B cell (primary cell): ENCODE measurements around the gene GPR137. TPM values are rescaled to one million over a fixed set of nuclear protein-coding genes. Genes with fewer than 3 reads are reported as not detected.

ENCODE experiments used
- ATAC-seq: fragments of 200-7000 bp; cut with Tn5 transposase; one replicate; pipeline ENCODE4 v1.10.0; 2021; ENCODE audit warnings: low read depth, mild to moderate bottlenecking, moderate number of reproducible peaks, moderate library complexity
- CTCF ChIA-PET: fragments of 350-600 bp; sonication (Branson Sonifier 250); formaldehyde crosslinking; loops from one replicate; lab custom pipeline; 2021; ENCODE audit warnings: antibody characterized with exemption, inconsistent platforms; lab: Charles Lee
- POLR2A ChIA-PET: fragments of 350-600 bp; sonication (Branson Sonifier 250); formaldehyde crosslinking; loops from one replicate; lab custom pipeline; 2021; ENCODE audit warnings: antibody characterized with exemption; lab: Charles Lee
- DNase-seq: peaks from one replicate; pipeline ENCODE4 v3.0.0; 2013
- H2AFZ ChIP-seq: 2 replicates; pipeline ENCODE4 v1.6.1; 2012; ENCODE audit warnings: mild to moderate bottlenecking, low read depth, low read length; ENCODE audit not compliant: insufficient read depth, poor library complexity, severe bottlenecking
- H3K27ac ChIP-seq, 2 donors: 1 replicate in 1 of 2; 2 replicates in 1 of 2; pipeline ENCODE4 v1.5.1; 2012 to 2013; ENCODE audit warnings: low read length in 2 of 2, mild to moderate bottlenecking in 2 of 2, moderate library complexity in 1 of 2
- H3K27me3 ChIP-seq, 4 experiments: fragments of 200-600 bp in 1 of 4; sonication (generic) in 1 of 4; replicated peaks in 1 of 4; 1 replicate in 2 of 4; 2 replicates in 2 of 4; pipeline versions ENCODE4 v1.6.1 to v1.7.0; 2013 to 2016; ENCODE audit warnings: low read length in 3 of 4, mild to moderate bottlenecking in 2 of 4, mixed read lengths in 1 of 4, moderate library complexity in 1 of 4; ENCODE audit not compliant: insufficient read depth in 4 of 4, control insufficient read depth in 3 of 4; ENCODE audit errors: control extremely low read depth in 1 of 4
- H3K36me3 ChIP-seq, 2 experiments: replicated peaks in 1 of 2; 1 replicate in 1 of 2; 2 replicates in 1 of 2; pipeline versions ENCODE4 v1.6.1 to v1.7.1; 2013; ENCODE audit warnings: low read length in 1 of 2; ENCODE audit not compliant: insufficient read depth in 2 of 2, control insufficient read depth in 1 of 2; ENCODE audit errors: control extremely low read depth in 1 of 2, extremely low read depth in 1 of 2
- H3K4me1 ChIP-seq, 2 donors: fragments of 200-600 bp in 1 of 2; sonication (generic) in 1 of 2; 1 replicate in 1 of 2; 2 replicates in 1 of 2; pipeline versions ENCODE4 v1.5.1 to v1.6.1; 2013 to 2017; ENCODE audit warnings: low read length in 2 of 2; ENCODE audit not compliant: control insufficient read depth in 2 of 2, insufficient read depth in 2 of 2
- H3K4me2 ChIP-seq: replicated peaks from 2 replicates; pipeline ENCODE3; 2012; ENCODE audit warnings: mild to moderate bottlenecking, low read depth, low read length; ENCODE audit not compliant: poor library complexity, severe bottlenecking
- H3K4me3 ChIP-seq, 5 experiments: fragments of 200-600 bp in 1 of 5; sonication (generic) in 1 of 5; 1 replicate in 3 of 5; 2 replicates in 2 of 5; pipeline versions ENCODE4 v1.5.1 to v1.7.0; 2011 to 2016; ENCODE audit warnings: low read length in 4 of 5, mild to moderate bottlenecking in 4 of 5, low read depth in 2 of 5, control low read depth in 1 of 5, moderate library complexity in 1 of 5; ENCODE audit not compliant: insufficient read depth in 1 of 5; ENCODE audit errors: control extremely low read depth in 1 of 5, extremely low read depth in 1 of 5
- H3K79me2 ChIP-seq: fragments of 200-600 bp; sonication (generic); one replicate; pipeline ENCODE4 v1.6.0; 2016; ENCODE audit warnings: low read length; ENCODE audit not compliant: control insufficient read depth, insufficient read depth
- H3K9ac ChIP-seq: fragments of 200-600 bp; sonication (generic); 2 replicates; pipeline ENCODE4 v1.6.1; 2017; ENCODE audit warnings: mild to moderate bottlenecking, low read length, moderate library complexity
- H3K9me3 ChIP-seq, 3 donors: one replicate each; pipeline versions ENCODE4 v1.6.1 to v1.7.1; 2013; ENCODE audit warnings: low read length in 2 of 3; ENCODE audit not compliant: control insufficient read depth in 2 of 3, insufficient read depth in 1 of 3; ENCODE audit errors: control extremely low read depth in 1 of 3
- H4K20me1 ChIP-seq: 2 replicates; pipeline ENCODE4 v1.6.0; 2012; ENCODE audit warnings: mild to moderate bottlenecking, low read length; ENCODE audit not compliant: insufficient read depth, control insufficient read depth, poor library complexity, severe bottlenecking
- H3K27ac Mint-ChIP-seq: one replicate; pipeline ENCODE4 v1.8.0; 2021; ENCODE audit warnings: mixed read lengths
- H3K27me3 Mint-ChIP-seq: one replicate; pipeline ENCODE4 v1.8.0; 2021; ENCODE audit warnings: mixed read lengths
- H3K4me1 Mint-ChIP-seq: one replicate; pipeline ENCODE4 v1.8.0; 2021; ENCODE audit warnings: mixed read lengths
- H3K4me3 Mint-ChIP-seq: one replicate; pipeline ENCODE4 v1.8.0; 2021; ENCODE audit warnings: mixed read lengths
- H3K9me3 Mint-ChIP-seq: one replicate; pipeline ENCODE4 v1.8.0; 2022; ENCODE audit warnings: mixed read lengths; ENCODE audit not compliant: insufficient read depth
- EZH2 ChIP-seq: IDR thresholded peaks from 2 replicates; pipeline ENCODE4 v1.6.1; 2012; ENCODE audit warnings: borderline replicate concordance, low read depth, mild to moderate bottlenecking, moderate library complexity, low read length; ENCODE audit not compliant: insufficient read depth, poor library complexity, severe bottlenecking
- WGBS: methylation state at CpG from one replicate; pipeline ENCODE4 v1.1.5; 2013; ENCODE audit warnings: missing lambda C conversion rate; ENCODE audit not compliant: insufficient coverage; 5-methylcytosine and 5-hydroxymethylcytosine counted together
- intact Hi-C: fragments of 100-400 bp; cut with micrococcal nuclease; formaldehyde crosslinking; loops from one replicate; pipeline ENCODE4 v1.10.0; 2022
- polyA plus RNA-seq: library from polyadenylated mRNA; depleted of rRNA; stranded (reverse); fragments of >200 nt; gene quantifications from 2 replicates; pipeline ENCODE4 v1.2.3, GENCODE V29; 2012
- total RNA-seq, 2 donors: library from RNA; stranded (reverse); fragments of 120-200 nt in 1 of 2; gene quantifications; 1 replicate in 1 of 2; 2 replicates in 1 of 2; pipeline versions ENCODE4 v1.2.3 to v1.2.4, GENCODE V29; 2013 to 2022
- TF ChIP-seq, protein P1 (sequence below): fragments of 200-600 bp; IDR thresholded peaks from one replicate; pipeline ENCODE4 v1.8.0; 2022; ENCODE audit warnings: antibody characterized with exemption, mild to moderate bottlenecking

GPR137 gene
- total and polyA plus RNA-seq, 2 donors (not counting 1 experiment from before 2014, with no cell fraction given): 49.9 to 66.1 TPM

- ATAC-seq (no peak), DNase-seq (no peak)
- H3K4me1 ChIP-seq: peaks cover 8 to 26% of the 10 kb centered on the region in 2 donors
- ChIA-PET POLR2A (interaction anchor here (0.5 to 2.6 kb wide), 8 partner anchors 12 to 134 kb away, joined by 4 to 50 read pairs (median 14); partner anchors contain the start of genes CCDC88B, ESRRA and FERMT3), CTCF (interaction anchor here (1.5 to 4.7 kb wide), 8 partner anchors 14 to 482 kb away, joined by 4 to 188 read pairs (median 25); partner anchors contain the start of genes CCDC88B and RPS6KA4)
- peak overlapping the region; percentile 99 to 100 for H3K27ac ChIP-seq
- Mint-ChIP-seq H3K4me1 (peaks cover 30% of the 10 kb centered on the region), H3K4me3 (peak overlapping the region; percentile 98), H3K27me3 (no peaks in the 10 kb centered on the region), H3K9me3 (no peaks in the 10 kb centered on the region), H3K27ac (peak overlapping the region; percentile 100)
- peak overlapping the region; percentile 89 for H2AFZ ChIP-seq
- H3K4me2 ChIP-seq: peak overlapping the region; percentile 99
- no peaks in the 10 kb centered on the region for H3K27me3 ChIP-seq
- peaks cover 5% of the 10 kb centered on the region for H3K79me2 ChIP-seq
- 30% methylated on average over 12 of the region's 19 CpGs for WGBS
- H3K36me3 ChIP-seq: peaks cover 0 to 29% of the 10 kb centered on the region in 2 experiments
- intact Hi-C loops: loop anchor here (1.0 to 5.0 kb wide), 5 partner anchors 16 to 423 kb away; partner anchors contain the start of genes CCDC88B, RASGRP2 and RPS6KA4
- no peaks in the 10 kb centered on the region for H3K9me3 ChIP-seq
- H3K9ac ChIP-seq: peak overlapping the region; percentile 95
- no peaks in the 10 kb centered on the region for H4K20me1 ChIP-seq
- H3K4me3 ChIP-seq: peak overlapping the region; percentile 15 to 95 (median 76)
- TF ChIP-seq EZH2: no peak
- TF ChIP-seq, protein P1, sequence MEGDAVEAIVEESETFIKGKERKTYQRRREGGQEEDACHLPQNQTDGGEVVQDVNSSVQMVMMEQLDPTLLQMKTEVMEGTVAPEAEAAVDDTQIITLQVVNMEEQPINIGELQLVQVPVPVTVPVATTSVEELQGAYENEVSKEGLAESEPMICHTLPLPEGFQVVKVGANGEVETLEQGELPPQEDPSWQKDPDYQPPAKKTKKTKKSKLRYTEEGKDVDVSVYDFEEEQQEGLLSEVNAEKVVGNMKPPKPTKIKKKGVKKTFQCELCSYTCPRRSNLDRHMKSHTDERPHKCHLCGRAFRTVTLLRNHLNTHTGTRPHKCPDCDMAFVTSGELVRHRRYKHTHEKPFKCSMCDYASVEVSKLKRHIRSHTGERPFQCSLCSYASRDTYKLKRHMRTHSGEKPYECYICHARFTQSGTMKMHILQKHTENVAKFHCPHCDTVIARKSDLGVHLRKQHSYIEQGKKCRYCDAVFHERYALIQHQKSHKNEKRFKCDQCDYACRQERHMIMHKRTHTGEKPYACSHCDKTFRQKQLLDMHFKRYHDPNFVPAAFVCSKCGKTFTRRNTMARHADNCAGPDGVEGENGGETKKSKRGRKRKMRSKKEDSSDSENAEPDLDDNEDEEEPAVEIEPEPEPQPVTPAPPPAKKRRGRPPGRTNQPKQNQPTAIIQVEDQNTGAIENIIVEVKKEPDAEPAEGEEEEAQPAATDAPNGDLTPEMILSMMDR: no peak
These were observed 33.4 kb downstream of the GPR137 start for GRCh38 chr11:64318766-64319761.
